HUES48 (cell line): ENCODE data around the gene MCEMP1.

ENCODE experiments used
- H3K27ac ChIP-seq: one replicate; pipeline ENCODE4 v1.7.0; 2013; ENCODE audit warnings: low read depth, low read length, inconsistent platforms
- H3K27me3 ChIP-seq: 2 replicates; pipeline ENCODE4 v1.6.1; 2013; ENCODE audit warnings: mild to moderate bottlenecking, low read length; ENCODE audit not compliant: control insufficient read depth, insufficient read depth
- H3K36me3 ChIP-seq: 2 replicates; pipeline ENCODE4 v1.6.1; 2013; ENCODE audit warnings: low read length; ENCODE audit not compliant: control insufficient read depth, insufficient read depth
- H3K4me1 ChIP-seq: 2 replicates; pipeline ENCODE4 v1.6.1; 2013; ENCODE audit warnings: mild to moderate bottlenecking, low read length; ENCODE audit not compliant: control insufficient read depth, insufficient read depth
- H3K4me3 ChIP-seq: 2 replicates; pipeline ENCODE4 v1.5.1; 2013; ENCODE audit warnings: mild to moderate bottlenecking, low read depth, low read length
- H3K9ac ChIP-seq: 2 replicates; pipeline ENCODE4 v1.6.1; 2013; ENCODE audit warnings: mild to moderate bottlenecking, low read depth, low read length, moderate library complexity
- H3K9me3 ChIP-seq: 2 replicates; pipeline ENCODE4 v1.6.1; 2013; ENCODE audit warnings: low read length; ENCODE audit not compliant: control insufficient read depth, insufficient read depth

Gene MCEMP1

DNA sequence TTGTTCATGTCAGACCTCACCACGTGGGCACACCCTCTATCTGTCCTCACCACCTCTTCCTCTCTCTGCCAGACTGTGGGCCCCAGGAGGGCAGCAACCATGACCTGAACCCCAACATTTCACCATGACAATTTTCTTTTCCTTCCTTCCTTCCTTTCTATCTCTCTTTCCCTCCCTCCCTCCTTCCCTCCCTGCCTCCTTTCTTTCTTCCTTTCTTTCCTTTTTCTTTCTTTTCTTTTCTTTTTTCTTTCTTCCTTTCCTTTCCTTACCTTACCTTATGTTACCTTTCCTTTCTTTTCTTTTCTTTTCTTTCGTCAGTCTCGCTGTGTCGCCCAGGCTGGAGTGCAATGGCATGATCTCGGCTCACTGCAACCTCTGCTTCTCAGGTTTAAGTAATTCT is 33.7 kb downstream of the MCEMP1 start:
- Histone ChIP-seq H3K4me3 (no peak overlapping the region), H3K4me1 (no peaks in the 10 kb centered on the region), H3K9me3 (no peaks in the 10 kb centered on the region), H3K27ac (no peak overlapping the region), H3K36me3 (no peaks in the 10 kb centered on the region), H3K27me3 (no peaks in the 10 kb centered on the region), H3K9ac (no peak overlapping the region)

DNA sequence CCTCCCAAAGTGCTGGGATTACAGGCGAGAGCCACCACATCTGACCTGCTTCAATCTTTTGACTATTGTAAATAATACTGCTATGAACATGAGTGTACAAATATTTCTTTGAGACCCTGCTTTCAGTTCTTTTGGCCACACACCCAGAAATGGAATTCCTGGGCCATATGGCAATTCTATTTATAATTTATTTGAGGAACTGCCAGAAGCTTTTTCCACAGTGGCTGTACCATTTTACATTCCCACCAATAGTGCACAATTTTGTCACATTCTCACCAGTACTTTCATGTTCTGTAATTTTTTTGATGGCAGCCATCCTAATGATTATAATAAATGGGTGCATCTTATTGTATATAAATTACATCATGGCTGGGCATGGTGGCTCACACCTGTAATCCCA is 38.8 kb downstream of the MCEMP1 start:
- no peak overlapping the region for H3K9ac ChIP-seq
- H3K4me1 ChIP-seq, result no peaks in the 10 kb centered on the region
- H3K4me3 ChIP-seq, result no peak overlapping the region
- no peaks in the 10 kb centered on the region for H3K9me3 ChIP-seq
- H3K27ac ChIP-seq, result no peak overlapping the region
- H3K36me3 ChIP-seq, result no peaks in the 10 kb centered on the region
- no peaks in the 10 kb centered on the region for H3K27me3 ChIP-seq

DNA sequence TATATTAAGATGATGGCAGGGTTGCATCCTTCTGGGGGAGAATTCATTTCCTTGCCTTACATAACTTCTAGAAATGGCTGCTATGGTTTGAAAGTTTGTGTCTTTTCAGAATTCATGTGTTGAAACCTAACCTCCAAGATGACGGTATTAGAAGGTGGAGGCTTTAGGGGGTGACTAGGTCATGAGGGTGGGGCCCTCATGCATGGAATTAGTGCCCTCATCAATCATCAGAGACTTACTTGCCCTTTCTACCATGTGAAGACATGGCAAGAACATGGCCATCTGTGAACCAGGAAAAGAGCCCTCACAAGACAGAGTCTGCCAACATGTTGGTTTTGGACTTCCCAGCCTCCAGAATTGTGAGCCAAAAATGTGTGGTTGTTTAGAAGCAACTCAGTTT is 39.9 kb downstream of the MCEMP1 start:
- no peaks in the 10 kb centered on the region for H3K4me1 ChIP-seq

DNA sequence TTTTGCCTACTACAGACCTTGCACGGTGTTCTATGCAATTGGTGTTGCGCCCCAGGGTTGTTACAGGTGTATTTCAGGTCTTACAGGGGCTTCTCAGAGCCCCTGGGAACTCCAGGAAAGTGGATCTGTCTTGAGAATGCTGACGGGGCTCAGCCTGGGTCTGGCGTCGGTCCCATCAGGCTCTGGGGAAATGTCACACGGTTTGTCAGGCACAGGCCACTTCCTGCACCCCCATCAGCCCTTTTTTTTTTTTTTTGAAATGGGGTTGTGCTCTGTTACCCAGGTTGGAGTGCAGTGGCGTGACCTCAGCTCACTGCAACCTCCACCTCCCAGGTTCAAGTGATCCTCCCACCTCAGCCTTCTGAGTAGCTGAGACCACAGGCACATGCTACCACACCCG is 41.8 kb downstream of the MCEMP1 start:
- Histone ChIP-seq H3K9me3 (no peaks in the 10 kb centered on the region), H3K4me3 (no peak overlapping the region), H3K27ac (no peak overlapping the region), H3K36me3 (no peaks in the 10 kb centered on the region), H3K9ac (no peak overlapping the region), H3K27me3 (no peaks in the 10 kb centered on the region), H3K4me1 (no peaks in the 10 kb centered on the region)

More for the DNA sequence above, 39.9 kb downstream of the MCEMP1 start:
- Histone ChIP-seq H3K27ac (no peak overlapping the region), H3K9ac (no peak overlapping the region), H3K4me3 (no peak overlapping the region), H3K36me3 (no peaks in the 10 kb centered on the region), H3K27me3 (no peaks in the 10 kb centered on the region), H3K9me3 (no peaks in the 10 kb centered on the region)

DNA sequence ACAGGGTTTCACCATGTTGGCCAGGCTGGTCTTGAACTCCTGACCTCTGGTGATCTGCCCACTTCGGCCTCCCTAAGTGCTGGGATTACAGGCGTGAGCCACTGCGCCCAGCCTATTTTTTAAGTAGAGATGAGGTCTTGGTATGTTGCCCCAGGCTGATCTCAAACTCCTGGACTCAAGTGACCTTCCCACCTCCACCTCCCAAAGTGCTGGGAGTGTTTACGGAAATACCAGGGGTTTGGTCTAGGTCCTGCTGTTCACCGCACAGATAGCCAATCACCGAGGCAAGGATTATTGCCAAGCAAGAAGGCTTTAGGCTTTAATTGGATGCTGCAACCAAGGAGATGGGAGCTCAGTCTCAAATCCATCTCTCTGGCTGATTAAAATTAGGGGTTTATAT is 43.5 kb downstream of the MCEMP1 start:
- Histone ChIP-seq H3K36me3 (no peaks in the 10 kb centered on the region), H3K27me3 (no peaks in the 10 kb centered on the region), H3K4me3 (no peak overlapping the region), H3K9me3 (no peaks in the 10 kb centered on the region), H3K9ac (no peak overlapping the region), H3K27ac (no peak overlapping the region), H3K4me1 (no peaks in the 10 kb centered on the region)

DNA sequence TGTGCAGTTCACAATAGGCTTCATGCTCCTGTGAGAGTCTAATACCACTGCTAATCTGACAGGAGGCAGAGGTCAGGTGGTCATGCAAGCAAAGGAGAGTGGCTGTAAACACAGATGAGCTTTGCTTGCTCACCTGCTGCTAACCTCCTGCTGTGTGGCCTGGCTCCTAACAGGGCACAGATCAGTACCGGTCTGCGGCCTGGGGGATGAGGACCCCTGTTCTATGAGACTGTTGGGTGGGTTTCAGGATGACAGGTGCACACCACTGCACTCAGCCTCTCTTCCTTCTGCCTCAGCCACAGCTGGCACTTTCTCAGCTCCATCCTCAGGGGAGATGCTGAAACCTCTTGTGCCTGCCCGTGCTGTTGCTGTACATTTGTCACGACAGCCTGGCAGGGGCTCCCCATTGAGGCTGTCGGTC is 45.4 kb downstream of the MCEMP1 start:
- Histone ChIP-seq H3K36me3 (no peaks in the 10 kb centered on the region), H3K4me1 (no peaks in the 10 kb centered on the region), H3K27ac (no peak overlapping the region), H3K27me3 (no peaks in the 10 kb centered on the region; the same call in 1 of the 2 replicates), H3K4me3 (no peak overlapping the region), H3K9ac (no peak overlapping the region), H3K9me3 (no peaks in the 10 kb centered on the region)

DNA sequence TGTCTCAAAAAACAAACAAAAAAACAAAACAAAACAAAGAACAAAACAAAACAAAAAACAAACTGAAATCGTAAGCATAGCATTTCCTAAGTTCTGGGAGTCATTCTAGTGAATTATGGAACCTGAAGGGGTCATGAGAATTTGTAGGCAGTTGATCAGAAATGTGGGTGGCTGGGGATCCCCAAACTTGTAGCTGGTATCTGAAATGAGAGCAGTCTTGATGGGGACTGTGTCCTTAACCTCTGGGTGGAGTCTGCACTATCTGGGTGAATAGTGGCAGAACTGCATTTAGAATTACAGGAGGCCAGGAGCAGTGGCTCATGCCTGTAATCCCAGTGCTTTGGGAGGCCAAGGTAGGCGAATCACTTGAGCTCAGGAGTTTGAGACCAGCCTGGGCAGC is 48.9 kb downstream of the MCEMP1 start:
- peaks cover 33% of the 10 kb centered on the region for H3K27me3 ChIP-seq

DNA sequence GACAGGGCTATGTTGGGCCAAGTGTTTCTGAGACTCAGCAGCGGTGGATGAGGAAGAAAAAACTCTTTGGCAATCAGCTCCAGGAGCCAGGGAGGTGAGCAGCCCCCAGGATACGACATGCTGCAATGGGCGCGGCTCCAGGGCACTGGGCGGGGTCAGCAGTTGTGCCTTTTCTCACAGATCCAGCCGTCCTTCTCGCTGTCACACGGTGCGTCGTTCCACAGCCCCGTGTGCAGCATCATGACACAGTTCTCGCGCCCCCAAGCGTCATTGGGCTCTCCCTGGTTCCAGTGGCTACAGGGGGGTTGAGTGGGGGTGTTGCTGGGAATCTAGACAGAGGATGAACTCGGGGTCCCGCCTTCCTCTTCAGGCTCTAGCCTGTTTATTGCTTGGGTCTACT is 52.3 kb downstream of the MCEMP1 start:
- Histone ChIP-seq H3K4me3 (no peak overlapping the region; the same call in 1 of the 2 replicates), H3K9me3 (no peaks in the 10 kb centered on the region), H3K27ac (no peak overlapping the region), H3K36me3 (no peaks in the 10 kb centered on the region), H3K4me1 (0 out of 2 replicates have a peak, but pooled peaks cover 10% of the 10 kb centered on the region), H3K27me3 (peaks cover 48% of the 10 kb centered on the region), H3K9ac (no peak overlapping the region)

More for the DNA sequence above, 48.9 kb downstream of the MCEMP1 start:
- H3K9me3 ChIP-seq, result no peaks in the 10 kb centered on the region
- H3K4me1 ChIP-seq, result 0 out of 2 replicates have a peak, but pooled peaks cover 10% of the 10 kb centered on the region
- H3K36me3 ChIP-seq, result no peaks in the 10 kb centered on the region
- no peak overlapping the region for H3K4me3 ChIP-seq
- H3K27ac ChIP-seq, result no peak overlapping the region
- no peak overlapping the region for H3K9ac ChIP-seq
